OCI-LY1 (cell line): ENCODE data around the gene BGN.

Source experiments
- H2AFZ ChIP-seq: fragments of 200-600 bp; sonication (generic), shearing (Covaris generic); 2 replicates; pipeline ENCODE4 v1.6.0; 2014; ENCODE audit warnings: antibody characterized with exemption, mild to moderate bottlenecking, low read length
- H3F3A ChIP-seq: fragments of 200-600 bp; sonication (generic), shearing (Covaris generic); 2 replicates; pipeline ENCODE4 v1.6.0; 2014; ENCODE audit warnings: mild to moderate bottlenecking, antibody characterized with exemption, low read length, moderate library complexity; ENCODE audit not compliant: insufficient read depth
- H3K27ac ChIP-seq: fragments of 200-600 bp; sonication (generic); 2 replicates; pipeline ENCODE4 v1.5.1; 2014; ENCODE audit warnings: low read length, mixed run types, mild to moderate bottlenecking, low read depth; ENCODE audit not compliant: poor library complexity, severe bottlenecking
- H3K27me3 ChIP-seq: fragments of 200-600 bp; sonication (generic); 2 replicates; pipeline ENCODE4 v1.6.0; 2014; ENCODE audit warnings: antibody characterized with exemption, mild to moderate bottlenecking, low read length, moderate library complexity; ENCODE audit not compliant: insufficient read depth
- H3K36me3 ChIP-seq: fragments of 200-600 bp; sonication (generic); 2 replicates; pipeline ENCODE4 v1.6.1; 2014; ENCODE audit warnings: mild to moderate bottlenecking, antibody characterized with exemption, low read length, moderate library complexity, mixed read lengths; ENCODE audit not compliant: insufficient read depth
- H3K4me1 ChIP-seq: fragments of 200-600 bp; sonication (generic); 2 replicates; pipeline ENCODE4 v1.5.1; 2014; ENCODE audit warnings: mild to moderate bottlenecking, low read length, moderate library complexity; ENCODE audit not compliant: insufficient read depth, severe bottlenecking
- H3K4me2 ChIP-seq: fragments of 200-600 bp; sonication (generic), shearing (Covaris generic); 2 replicates; pipeline ENCODE4 v1.6.1; 2014; ENCODE audit warnings: low read length
- H3K4me3 ChIP-seq: fragments of 200-600 bp; sonication (generic); 2 replicates; pipeline ENCODE4 v1.5.1; 2014; ENCODE audit warnings: low read length, low read depth, mild to moderate bottlenecking, mixed read lengths; ENCODE audit not compliant: poor library complexity, severe bottlenecking
- H3K79me2 ChIP-seq: fragments of 200-600 bp; shearing (Covaris generic); 2 replicates; pipeline ENCODE4 v1.6.1; 2016; ENCODE audit warnings: mixed run types, low read length, mixed read lengths; ENCODE audit not compliant: insufficient read depth
- H3K9ac ChIP-seq: fragments of 200-600 bp; sonication (generic), shearing (Covaris generic); 2 replicates; pipeline ENCODE4 v1.6.1; 2014; ENCODE audit warnings: mild to moderate bottlenecking, low read length, mixed read lengths
- H3K9me2 ChIP-seq: fragments of 200-600 bp; sonication (generic), shearing (Covaris generic); 2 replicates; pipeline ENCODE4 v1.6.1; 2014; ENCODE audit warnings: low read depth, mild to moderate bottlenecking, low read length, mixed read lengths
- H3K9me3 ChIP-seq: fragments of 200-600 bp; shearing (Covaris generic); 2 replicates; pipeline ENCODE4 v1.6.1; 2014; ENCODE audit warnings: low read length, mixed read lengths
- H4K20me1 ChIP-seq: fragments of 200-600 bp; sonication (generic), shearing (Covaris generic); 2 replicates; pipeline ENCODE4 v1.6.0; 2016; ENCODE audit warnings: mild to moderate bottlenecking, low read length; ENCODE audit not compliant: insufficient read depth
- CTCF ChIP-seq: fragments of 200-600 bp; sonication (generic), shearing (Covaris generic); IDR thresholded peaks from 2 replicates; pipeline ENCODE4 v1.5.1; 2017; ENCODE audit warnings: mild to moderate bottlenecking, antibody characterized with exemption, low read length, moderate library complexity, mixed read lengths
- EZH2 ChIP-seq: fragments of 200-600 bp; sonication (generic), shearing (Covaris generic); IDR thresholded peaks from 2 replicates; pipeline ENCODE4 v1.8.0; 2017; ENCODE audit warnings: borderline replicate concordance, mixed run types, mild to moderate bottlenecking, antibody characterized with exemption, low read length, moderate library complexity, mixed read lengths

BGN gene

GRCh38 chrX:153471663-153472280 lies 23.0 kb upstream of the BGN start:
- Histone ChIP-seq H3K4me3 (no peak overlapping the region), H3K9me3 (no peaks in the 10 kb centered on the region), H2AFZ (no peak overlapping the region), H3K36me3 (0 out of 2 replicates have a peak, but pooled peaks cover 6% of the 10 kb centered on the region), H3K79me2 (peaks cover 3% of the 10 kb centered on the region; the same call in 1 of the 2 replicates), H3K27me3 (no peaks in the 10 kb centered on the region), H3K9ac (no peak overlapping the region), H3K27ac (no peak overlapping the region), H3F3A (no peaks in the 10 kb centered on the region), H4K20me1 (no peaks in the 10 kb centered on the region), H3K4me2 (no peak overlapping the region), H3K9me2 (no peaks in the 10 kb centered on the region), H3K4me1 (peaks cover 20% of the 10 kb centered on the region)
- no peak for TF ChIP-seq EZH2
- TF ChIP-seq CTCF, result no peak

GRCh38 chrX:153473126-153473525 lies 21.7 kb upstream of the BGN start:
- Histone ChIP-seq H3F3A (no peaks in the 10 kb centered on the region), H3K9me3 (no peaks in the 10 kb centered on the region), H3K36me3 (0 out of 2 replicates have a peak, but pooled peaks cover 6% of the 10 kb centered on the region), H3K27me3 (no peaks in the 10 kb centered on the region), H3K27ac (no peak overlapping the region), H3K4me3 (no peak overlapping the region), H4K20me1 (no peaks in the 10 kb centered on the region), H3K9me2 (no peaks in the 10 kb centered on the region), H3K79me2 (peaks cover 3% of the 10 kb centered on the region; the same call in 1 of the 2 replicates), H2AFZ (no peak overlapping the region), H3K4me1 (peaks cover 20% of the 10 kb centered on the region), H3K4me2 (no peak overlapping the region), H3K9ac (no peak overlapping the region)
- TF ChIP-seq EZH2 (no peak), CTCF (no peak)

- Histone ChIP-seq H3K9me2 (no peaks in the 10 kb centered on the region), H3K4me2 (no peak overlapping the region), H3K27ac (no peak overlapping the region), H2AFZ (no peak overlapping the region), H3K4me1 (peaks cover 16% of the 10 kb centered on the region), H3K36me3 (no peaks in the 10 kb centered on the region), H3K79me2 (peaks cover 3% of the 10 kb centered on the region; the same call in 1 of the 2 replicates), H3K27me3 (no peaks in the 10 kb centered on the region), H4K20me1 (no peaks in the 10 kb centered on the region), H3K4me3 (no peak overlapping the region), H3K9me3 (no peaks in the 10 kb centered on the region), H3F3A (no peaks in the 10 kb centered on the region), H3K9ac (no peak overlapping the region)
- TF ChIP-seq EZH2 (no peak), CTCF (no peak)
These were observed 20.5 kb upstream of the BGN start for GRCh38 chrX:153474266-153474665.
